H9 (cell line): ENCODE measurements around the gene TSSK6. TPM values are rescaled to one million over a fixed set of nuclear protein-coding genes. Genes with fewer than 3 reads are reported as not detected.

ENCODE experiments used
- DNase-seq: peaks from one replicate; pipeline ENCODE4 v3.0.0-alpha.2; 2017
- H2AFZ ChIP-seq: one replicate; pipeline ENCODE4 v1.6.1; 2013; ENCODE audit warnings: mild to moderate bottlenecking, low read length, control low read depth, moderate library complexity
- H2AK5ac ChIP-seq: 2 replicates; pipeline ENCODE4 v1.6.1; 2013; ENCODE audit warnings: low read length, control low read depth, mixed read lengths; ENCODE audit not compliant: insufficient read length
- H2BK120ac ChIP-seq: one replicate; pipeline ENCODE4 v1.6.1; 2013; ENCODE audit warnings: low read depth, mild to moderate bottlenecking, low read length, control low read depth, inconsistent platforms; ENCODE audit not compliant: poor library complexity, severe bottlenecking
- H2BK12ac ChIP-seq: 2 replicates; pipeline ENCODE4 v1.6.1; 2013; ENCODE audit warnings: low read length, control low read depth, mixed read lengths, low read depth; ENCODE audit not compliant: insufficient read length
- H2BK15ac ChIP-seq: 2 replicates; pipeline ENCODE4 v1.6.1; 2013; ENCODE audit warnings: low read depth, low read length, control low read depth
- H2BK20ac ChIP-seq: one replicate; pipeline ENCODE4 v1.6.1; 2013; ENCODE audit warnings: low read depth, mild to moderate bottlenecking, low read length, control low read depth, inconsistent platforms; ENCODE audit not compliant: poor library complexity, severe bottlenecking
- H2BK5ac ChIP-seq: 2 replicates; pipeline ENCODE4 v1.6.1; 2013; ENCODE audit warnings: low read length, control low read depth, mixed read lengths; ENCODE audit not compliant: insufficient read length
- H3K14ac ChIP-seq: 2 replicates; pipeline ENCODE4 v1.6.1; 2013; ENCODE audit warnings: low read length, control low read depth; ENCODE audit not compliant: insufficient read depth
- H3K18ac ChIP-seq: 2 replicates; pipeline ENCODE4 v1.6.1; 2013; ENCODE audit warnings: low read depth, mild to moderate bottlenecking, mixed read lengths, low read length, control low read depth; ENCODE audit not compliant: insufficient read length
- H3K23ac ChIP-seq: 2 replicates; pipeline ENCODE4 v1.6.1; 2013; ENCODE audit warnings: low read length, control low read depth, mixed read lengths, low read depth; ENCODE audit not compliant: insufficient read length
- H3K23me2 ChIP-seq: 2 replicates; pipeline ENCODE4 v1.6.1; 2013; ENCODE audit warnings: low read depth, mild to moderate bottlenecking, mixed read lengths, low read length, control low read depth; ENCODE audit not compliant: insufficient read length, poor library complexity, severe bottlenecking
- H3K27ac ChIP-seq: 2 replicates; pipeline ENCODE4 v1.5.1; 2013; ENCODE audit warnings: low read length, control low read depth, mixed read lengths, low read depth; ENCODE audit not compliant: insufficient read length
- H3K27me3 ChIP-seq: 2 replicates; pipeline ENCODE4 v1.6.1; 2013; ENCODE audit warnings: low read length, control low read depth, inconsistent platforms; ENCODE audit not compliant: insufficient read depth
- H3K4ac ChIP-seq: 2 replicates; pipeline ENCODE4 v1.6.1; 2013; ENCODE audit warnings: low read depth, mild to moderate bottlenecking, control low read depth, inconsistent platforms, low read length, moderate library complexity
- H3K4me1 ChIP-seq: 2 replicates; pipeline ENCODE4 v1.6.1; 2013; ENCODE audit warnings: low read length, control low read depth, inconsistent platforms; ENCODE audit not compliant: insufficient read depth
- H3K4me2 ChIP-seq: 2 replicates; pipeline ENCODE4 v1.6.1; 2013; ENCODE audit warnings: low read length, control low read depth, mixed read lengths; ENCODE audit not compliant: insufficient read length, insufficient read depth
- H3K56ac ChIP-seq: 2 replicates; pipeline ENCODE4 v1.6.1; 2013; ENCODE audit warnings: low read depth, mild to moderate bottlenecking, mixed read lengths, low read length, control low read depth; ENCODE audit not compliant: insufficient read length
- H3K79me1 ChIP-seq: 2 replicates; pipeline ENCODE4 v1.6.1; 2013; ENCODE audit warnings: low read depth, mild to moderate bottlenecking, moderate library complexity, low read length, control low read depth, inconsistent platforms; ENCODE audit not compliant: insufficient read depth, poor library complexity, severe bottlenecking
- H3K79me2 ChIP-seq: 2 replicates; pipeline ENCODE4 v1.6.1; 2013; ENCODE audit warnings: low read length, control low read depth, inconsistent platforms; ENCODE audit not compliant: insufficient read depth
- H3K9ac ChIP-seq: 2 replicates; pipeline ENCODE4 v1.6.1; 2013; ENCODE audit warnings: low read length, control low read depth, mixed read lengths; ENCODE audit not compliant: insufficient read length; ENCODE audit errors: extremely low read depth
- H3K9me3 ChIP-seq: one replicate; pipeline ENCODE4 v1.6.1; 2013; ENCODE audit warnings: low read depth, low read length, inconsistent platforms; ENCODE audit not compliant: control insufficient read depth
- H3T11ph ChIP-seq: one replicate; pipeline ENCODE4 v1.6.1; 2013; ENCODE audit warnings: mild to moderate bottlenecking, low read length, control low read depth, inconsistent platforms
- H4K20me1 ChIP-seq: one replicate; pipeline ENCODE4 v1.6.1; 2013; ENCODE audit not compliant: control insufficient read depth, insufficient read length, insufficient read depth
- H4K5ac ChIP-seq: 2 replicates; pipeline ENCODE4 v1.6.1; 2013; ENCODE audit warnings: low read depth, mild to moderate bottlenecking, mixed read lengths, low read length, control low read depth; ENCODE audit not compliant: insufficient read length
- H4K8ac ChIP-seq: replicated peaks from 2 replicates; pipeline ENCODE4 v1.6.1; 2013; ENCODE audit warnings: low read length, control low read depth, mixed read lengths, low read depth; ENCODE audit not compliant: insufficient read length
- H4K91ac ChIP-seq: 2 replicates; pipeline ENCODE4 v1.6.1; 2013; ENCODE audit warnings: low read depth, mild to moderate bottlenecking, moderate library complexity, mixed read lengths, low read length, control low read depth; ENCODE audit not compliant: insufficient read length
- H3K27ac Mint-ChIP-seq, 3 experiments: 2 replicates in 2 of 3; 3 replicates in 1 of 3; pipeline ENCODE4 v1.8.0; 2020 to 2021; ENCODE audit warnings: mixed read lengths in 3 of 3, mild to moderate bottlenecking in 1 of 3, moderate library complexity in 1 of 3
- H3K27me3 Mint-ChIP-seq: 2 replicates; pipeline ENCODE4 v1.8.0; 2021; ENCODE audit warnings: low read depth, mild to moderate bottlenecking, moderate library complexity, mixed read lengths
- H3K36me3 Mint-ChIP-seq, 3 experiments: 2 replicates in 2 of 3; 3 replicates in 1 of 3; pipeline ENCODE4 v1.8.0; 2020 to 2021; ENCODE audit warnings: low read depth in 3 of 3, mixed read lengths in 3 of 3; ENCODE audit not compliant: insufficient read depth in 1 of 3
- H3K4me1 Mint-ChIP-seq, 2 experiments: 2 replicates each; pipeline ENCODE4 v1.8.0; 2020; ENCODE audit warnings: mixed read lengths in 2 of 2
- H3K4me3 Mint-ChIP-seq, 2 experiments: 2 replicates in 1 of 2; 3 replicates in 1 of 2; pipeline ENCODE4 v1.8.0; 2020 to 2021; ENCODE audit warnings: mild to moderate bottlenecking in 2 of 2, mixed read lengths in 2 of 2, moderate library complexity in 1 of 2
- H3K9me3 Mint-ChIP-seq, 2 experiments: 2 replicates in 1 of 2; 3 replicates in 1 of 2; pipeline ENCODE4 v1.8.0; 2020; ENCODE audit warnings: mild to moderate bottlenecking in 2 of 2, mixed read lengths in 2 of 2, moderate library complexity in 1 of 2
- CTCF ChIP-seq: fragments of 200-600 bp; sonication (generic); conservative IDR thresholded peaks from 3 replicates; pipeline ENCODE4 v1.8.0; 2021; ENCODE audit warnings: antibody characterized with exemption, mild to moderate bottlenecking
- WGBS: extraction: QIAGEN DNeasy Blood & Tissue Kit; methylation state at CpG from one replicate; pipeline ENCODE4 v1.1.7; 2013; ENCODE audit warnings: missing lambda C conversion rate, low lambda C conversion rate, mixed read lengths; ENCODE audit not compliant: insufficient read length; ENCODE audit errors: extremely low coverage; 5-methylcytosine and 5-hydroxymethylcytosine counted together
- total RNA-seq: library from RNA; stranded (reverse); gene quantifications from 2 replicates; pipeline ENCODE4 v1.2.1, GENCODE V29; 2021

Gene TSSK6
- total RNA-seq, 1 experiment from 2014 or later, result 2.6 TPM

- H4K5ac ChIP-seq, result no peak overlapping the region
- H4K20me1 ChIP-seq, result no peaks in the 10 kb centered on the region
- no peak overlapping the region for H2BK15ac ChIP-seq
- no peak overlapping the region for H3K14ac ChIP-seq
- no peak overlapping the region for H2AK5ac ChIP-seq
- H3T11ph ChIP-seq, result no peak overlapping the region
- DNase-seq, result no peak
- no peak overlapping the region for H2AFZ ChIP-seq
- Mint-ChIP-seq H3K9me3 (no peaks in the 10 kb centered on the region; a peak in 1 of 5 replicates), H3K36me3 (peaks cover 3 to 24% (median 12%) of the 10 kb centered on the region in 3 experiments; a peak in 6 of 7 replicates), H3K4me1 (peaks cover 11 to 18% of the 10 kb centered on the region in 2 experiments), H3K27me3 (peaks cover 28% of the 10 kb centered on the region), H3K4me3 (no peak overlapping the region), H3K27ac (no peak overlapping the region; a peak in 1 of 7 replicates)
- H3K23me2 ChIP-seq, result peaks cover 9% of the 10 kb centered on the region
- no peaks in the 10 kb centered on the region for H3K9me3 ChIP-seq
- peaks cover 2% of the 10 kb centered on the region; the same call in 1 of the 2 replicates for H3K27me3 ChIP-seq
- H3K4ac ChIP-seq, result no peak overlapping the region
- H3K23ac ChIP-seq, result no peak overlapping the region
- TF ChIP-seq CTCF, result no peak
- no peaks in the 10 kb centered on the region for H3K79me2 ChIP-seq
- no peak overlapping the region for H3K56ac ChIP-seq
- no peak overlapping the region for H3K4me2 ChIP-seq
- no peak overlapping the region for H3K18ac ChIP-seq
- no peak overlapping the region for H3K9ac ChIP-seq
- H2BK20ac ChIP-seq, result no peak overlapping the region
- no peak overlapping the region for H4K91ac ChIP-seq
- no peak overlapping the region for H2BK120ac ChIP-seq
- no peak overlapping the region for H3K27ac ChIP-seq
- H2BK12ac ChIP-seq, result no peak overlapping the region
- H3K79me1 ChIP-seq, result no peaks in the 10 kb centered on the region
- WGBS, result no CpG with 5 or more reads among the region's 27 CpGs
- H4K8ac ChIP-seq, result no peak overlapping the region
- H2BK5ac ChIP-seq, result no peak overlapping the region
- no peaks in the 10 kb centered on the region for H3K4me1 ChIP-seq
Observed at GRCh38 chr19:19534556-19535265, 19.4 kb upstream of the TSSK6 start.
